Activated naive CD4-positive, alpha-beta T cell treated with anti-CD3 and anti-CD28 coated beads, Interleukin-2, amount 10 ng/mL, durations not matched to agents 7 days and 5 days (primary cell): ENCODE data around the gene HPCAL1.
A peak's percentile ranks its signal among the peaks of the same experiment; 100 is the strongest.
"Not testable (repeated sequence)": the region's sequence is repeated elsewhere in the genome, so short reads cannot be mapped to it uniquely, and the experiment has no call there.

Experiments
- CTCF ChIA-PET: fragments of 350-600 bp; sonication (Branson Sonifier 250); formaldehyde crosslinking; loops from one replicate; lab custom pipeline; 2021; ENCODE audit warnings: antibody characterized with exemption; lab: Charles Lee
- DNase-seq: peaks from one replicate; pipeline ENCODE4 v3.0.0-alpha.2; 2020
- H3K27ac Mint-ChIP-seq: one replicate; pipeline ENCODE4 v1.8.0; 2021; ENCODE audit warnings: mild to moderate bottlenecking, moderate library complexity, mixed read lengths
- H3K27me3 Mint-ChIP-seq: one replicate; pipeline ENCODE4 v1.8.0; 2021; ENCODE audit warnings: mild to moderate bottlenecking, mixed read lengths
- H3K36me3 Mint-ChIP-seq: one replicate; pipeline ENCODE4 v1.8.0; 2021; ENCODE audit warnings: mixed read lengths
- H3K4me1 Mint-ChIP-seq: one replicate; pipeline ENCODE4 v1.8.0; 2021; ENCODE audit warnings: mixed read lengths
- H3K4me3 Mint-ChIP-seq: one replicate; pipeline ENCODE4 v1.8.0; 2021; ENCODE audit warnings: mild to moderate bottlenecking, moderate library complexity, mixed read lengths
- H3K9me3 Mint-ChIP-seq: one replicate; pipeline ENCODE4 v1.8.0; 2021; ENCODE audit warnings: mixed read lengths

HPCAL1 gene

GRCh38 chr2:10297191-10297830 is 5.4 kb upstream of the HPCAL1 start:
- Mint-ChIP-seq H3K27ac (no peak overlapping the region), H3K4me1 (peaks cover 50% of the 10 kb centered on the region), H3K27me3 (peaks cover 5% of the 10 kb centered on the region), H3K9me3 (peaks cover 9% of the 10 kb centered on the region), H3K36me3 (peaks cover 2% of the 10 kb centered on the region), H3K4me3 (no peak overlapping the region)
- CTCF ChIA-PET = interaction anchor here (0.7 to 3.6 kb wide), 4 partner anchors 9 to 111 kb away, joined by 3 to 13 read pairs (median 3); no protein-coding TSS in a partner anchor
- no peak for DNase-seq

GRCh38 chr2:10297959-10298531 is 4.7 kb upstream of the HPCAL1 start:
- H3K36me3 Mint-ChIP-seq = peaks cover 2% of the 10 kb centered on the region
- DNase-seq = peak; percentile 69
- peaks cover 50% of the 10 kb centered on the region for H3K4me1 Mint-ChIP-seq
- peak overlapping the region; percentile 70 for H3K27ac Mint-ChIP-seq
- CTCF ChIA-PET = interaction anchor here (0.8 to 3.6 kb wide), 3 partner anchors 9 to 110 kb away, joined by 3 to 13 read pairs (median 3); no protein-coding TSS in a partner anchor
- H3K9me3 Mint-ChIP-seq = peaks cover 9% of the 10 kb centered on the region
- H3K27me3 Mint-ChIP-seq = no peaks in the 10 kb centered on the region
- H3K4me3 Mint-ChIP-seq = no peak overlapping the region

GRCh38 chr2:10298777-10299176 is 3.9 kb upstream of the HPCAL1 start:
- H3K36me3 Mint-ChIP-seq, H3K4me3 Mint-ChIP-seq, H3K27me3 Mint-ChIP-seq, H3K9me3 Mint-ChIP-seq, DNase-seq: not testable (repeated sequence)
- peaks cover 52% of the 10 kb centered on the region for H3K4me1 Mint-ChIP-seq
- CTCF ChIA-PET = interaction anchor here (3.6 kb wide), 1 partner anchor 110 kb away, joined by 13 read pairs; no protein-coding TSS in a partner anchor
- H3K27ac Mint-ChIP-seq = peak overlapping the region; percentile 70

GRCh38 chr2:10300328-10300920 is 2.3 kb upstream of the HPCAL1 start:
- no peaks in the 10 kb centered on the region for H3K27me3 Mint-ChIP-seq
- peaks cover 63% of the 10 kb centered on the region for H3K4me1 Mint-ChIP-seq
- peak overlapping the region; percentile 91 for H3K27ac Mint-ChIP-seq
- CTCF ChIA-PET = interaction anchor here (1.5 to 7.0 kb wide), 3 partner anchors 27 to 108 kb away, joined by 4 to 72 read pairs (median 17); no protein-coding TSS in a partner anchor
- peaks cover 2% of the 10 kb centered on the region for H3K36me3 Mint-ChIP-seq
- no peaks in the 10 kb centered on the region for H3K9me3 Mint-ChIP-seq
- DNase-seq = no peak
- H3K4me3 Mint-ChIP-seq = peak overlapping the region; percentile 57

- peaks cover 71% of the 10 kb centered on the region for H3K4me1 Mint-ChIP-seq
- CTCF ChIA-PET = interaction anchor here (0.9 to 7.0 kb wide), 8 partner anchors 26 to 229 kb away, joined by 3 to 72 read pairs (median 4); no protein-coding TSS in a partner anchor
- peak overlapping the region; percentile 65 for H3K4me3 Mint-ChIP-seq
- H3K9me3 Mint-ChIP-seq = no peaks in the 10 kb centered on the region
- peaks cover 2% of the 10 kb centered on the region for H3K36me3 Mint-ChIP-seq
- peak overlapping the region; percentile 91 for H3K27ac Mint-ChIP-seq
- H3K27me3 Mint-ChIP-seq = no peaks in the 10 kb centered on the region
- peak; percentile 41 for DNase-seq
Observed at GRCh38 chr2:10300997-10301940, 1.4 kb upstream of the HPCAL1 start.

- peak; percentile 51 for DNase-seq
- no peaks in the 10 kb centered on the region for H3K27me3 Mint-ChIP-seq
- no peaks in the 10 kb centered on the region for H3K9me3 Mint-ChIP-seq
- CTCF ChIA-PET = interaction anchor here (0.9 to 7.0 kb wide), 8 partner anchors 26 to 230 kb away, joined by 3 to 72 read pairs (median 4); no protein-coding TSS in a partner anchor
- H3K27ac Mint-ChIP-seq = peak overlapping the region; percentile 91
- peak overlapping the region; percentile 65 for H3K4me3 Mint-ChIP-seq
- H3K36me3 Mint-ChIP-seq = peaks cover 4% of the 10 kb centered on the region
- peaks cover 76% of the 10 kb centered on the region for H3K4me1 Mint-ChIP-seq
Observed at GRCh38 chr2:10301941-10302478, 694 bp upstream of the HPCAL1 start.

- H3K27ac Mint-ChIP-seq = peak overlapping the region; percentile 86
- peaks cover 74% of the 10 kb centered on the region for H3K4me1 Mint-ChIP-seq
- no peaks in the 10 kb centered on the region for H3K27me3 Mint-ChIP-seq
- peak; percentile 51 for DNase-seq
- H3K4me3 Mint-ChIP-seq = peak overlapping the region; percentile 98
- CTCF ChIA-PET = interaction anchor here (0.5 to 7.0 kb wide), 16 partner anchors 16 to 231 kb away, joined by 3 to 72 read pairs (median 4); no protein-coding TSS in a partner anchor
- H3K9me3 Mint-ChIP-seq = no peaks in the 10 kb centered on the region
- H3K36me3 Mint-ChIP-seq = peaks cover 9% of the 10 kb centered on the region
Observed at GRCh38 chr2:10303181-10303693, 533 bp downstream of the HPCAL1 start.

- CTCF ChIA-PET = interaction anchor here (0.7 to 7.0 kb wide), 15 partner anchors 16 to 231 kb away, joined by 3 to 72 read pairs (median 4); no protein-coding TSS in a partner anchor
- H3K9me3 Mint-ChIP-seq = no peaks in the 10 kb centered on the region
Observed at GRCh38 chr2:10303694-10304378, 1.1 kb downstream of the HPCAL1 start.

GRCh38 chr2:10304458-10305253 is 2.0 kb downstream of the HPCAL1 start:
- H3K27me3 Mint-ChIP-seq = no peaks in the 10 kb centered on the region
- no peaks in the 10 kb centered on the region for H3K9me3 Mint-ChIP-seq
- CTCF ChIA-PET = interaction anchor here (1.0 to 7.0 kb wide), 18 partner anchors 19 to 355 kb away, joined by 3 to 72 read pairs (median 4); no protein-coding TSS in a partner anchor
- H3K4me1 Mint-ChIP-seq = peaks cover 65% of the 10 kb centered on the region
- H3K36me3 Mint-ChIP-seq = peaks cover 18% of the 10 kb centered on the region
- DNase-seq = no peak
- H3K4me3 Mint-ChIP-seq = peak overlapping the region; percentile 98
- H3K27ac Mint-ChIP-seq = peak overlapping the region; percentile 82

More at GRCh38 chr2:10303694-10304378, 1.1 kb downstream of the HPCAL1 start:
- DNase-seq = peak; percentile 69
- Mint-ChIP-seq H3K27me3 (no peaks in the 10 kb centered on the region), H3K4me1 (peaks cover 72% of the 10 kb centered on the region), H3K4me3 (peak overlapping the region; percentile 98), H3K36me3 (peaks cover 14% of the 10 kb centered on the region), H3K27ac (peak overlapping the region; percentile 84)

GRCh38 chr2:10305254-10305635 is 2.5 kb downstream of the HPCAL1 start:
- DNase-seq = peak; percentile 82
- peak overlapping the region; percentile 82 for H3K27ac Mint-ChIP-seq
- peak overlapping the region; percentile 98 for H3K4me3 Mint-ChIP-seq

GRCh38 chr2:10305715-10306114 is 3.0 kb downstream of the HPCAL1 start:
- H3K36me3 Mint-ChIP-seq = peaks cover 22% of the 10 kb centered on the region
- DNase-seq = peak; percentile 58
- CTCF ChIA-PET = interaction anchor here (0.6 to 7.0 kb wide), 12 partner anchors 18 to 354 kb away, joined by 3 to 72 read pairs (median 4); no protein-coding TSS in a partner anchor
- H3K27ac Mint-ChIP-seq = peak overlapping the region; percentile 82
- peak overlapping the region; percentile 98 for H3K4me3 Mint-ChIP-seq
- H3K4me1 Mint-ChIP-seq = peaks cover 55% of the 10 kb centered on the region
- no peaks in the 10 kb centered on the region for H3K27me3 Mint-ChIP-seq
- no peaks in the 10 kb centered on the region for H3K9me3 Mint-ChIP-seq

More at GRCh38 chr2:10305254-10305635, 2.5 kb downstream of the HPCAL1 start:
- CTCF ChIA-PET = interaction anchor here (1.0 to 7.0 kb wide), 12 partner anchors 19 to 354 kb away, joined by 3 to 72 read pairs (median 4); no protein-coding TSS in a partner anchor
- no peaks in the 10 kb centered on the region for H3K9me3 Mint-ChIP-seq
- peaks cover 22% of the 10 kb centered on the region for H3K36me3 Mint-ChIP-seq
- H3K4me1 Mint-ChIP-seq = peaks cover 60% of the 10 kb centered on the region
- H3K27me3 Mint-ChIP-seq = no peaks in the 10 kb centered on the region
